Adipocyte (in vitro differentiated cells): ENCODE data around the gene GPR45.
"Not testable (repeated sequence)": the region's sequence is repeated elsewhere in the genome, so short reads cannot be mapped to it uniquely, and the experiment has no call there.

Source experiments
- DNase-seq: peaks from one replicate; pipeline ENCODE4 v3.0.0-alpha.2; 2015; ENCODE audit warnings: low read depth
- H3K27me3 ChIP-seq: replicated peaks from 2 replicates; pipeline ENCODE4 v1.7.0; 2013; ENCODE audit warnings: mild to moderate bottlenecking, low read length, moderate library complexity; ENCODE audit not compliant: control insufficient read depth, insufficient read depth
- H3K36me3 ChIP-seq: 2 replicates; pipeline ENCODE4 v1.7.0; 2013; ENCODE audit warnings: low read length, mild to moderate bottlenecking, moderate library complexity; ENCODE audit not compliant: control insufficient read depth, insufficient read depth, severe bottlenecking
- H3K4me1 ChIP-seq: 2 replicates; pipeline ENCODE4 v1.7.0; 2013; ENCODE audit warnings: mild to moderate bottlenecking, low read length, moderate library complexity; ENCODE audit not compliant: control insufficient read depth, insufficient read depth
- H3K4me3 ChIP-seq: 2 replicates; pipeline ENCODE4 v1.7.0; 2013; ENCODE audit warnings: mild to moderate bottlenecking, low read length, moderate library complexity
- H3K9ac ChIP-seq: 2 replicates; pipeline ENCODE4 v1.7.0; 2013; ENCODE audit warnings: mild to moderate bottlenecking, low read length, moderate library complexity
- H3K9me3 ChIP-seq: 2 replicates; pipeline ENCODE4 v1.7.0; 2013; ENCODE audit warnings: mild to moderate bottlenecking, low read length, moderate library complexity; ENCODE audit not compliant: control insufficient read depth

GPR45 gene

GRCh38 chr2:105238664-105239240, 2.8 kb upstream of the GPR45 start:
- H3K27me3 ChIP-seq, result no peaks in the 10 kb centered on the region
- no peaks in the 10 kb centered on the region for H3K9me3 ChIP-seq
- peaks cover 4% of the 10 kb centered on the region for H3K4me1 ChIP-seq
- H3K4me3 ChIP-seq, result no peak overlapping the region
- H3K36me3 ChIP-seq, result no peaks in the 10 kb centered on the region
- no peak overlapping the region for H3K9ac ChIP-seq
- DNase-seq, result no peak

- H3K4me1 ChIP-seq, result peaks cover 4% of the 10 kb centered on the region
- no peaks in the 10 kb centered on the region for H3K27me3 ChIP-seq
- H3K9ac ChIP-seq, result no peak overlapping the region
- no peak overlapping the region for H3K4me3 ChIP-seq
- peak; percentile 78 for DNase-seq
- no peaks in the 10 kb centered on the region for H3K36me3 ChIP-seq
- H3K9me3 ChIP-seq, result no peaks in the 10 kb centered on the region
These were observed 1.6 kb upstream of the GPR45 start for GRCh38 chr2:105239924-105240323.

- peaks cover 4% of the 10 kb centered on the region for H3K27me3 ChIP-seq
- peaks cover 4% of the 10 kb centered on the region for H3K4me1 ChIP-seq
- H3K9me3 ChIP-seq, result no peaks in the 10 kb centered on the region
- no peaks in the 10 kb centered on the region for H3K36me3 ChIP-seq
- DNase-seq, result no peak
- H3K4me3 ChIP-seq, result no peak overlapping the region
- no peak overlapping the region for H3K9ac ChIP-seq
These were observed 897 bp downstream of the GPR45 start for GRCh38 chr2:105242286-105242993.

GRCh38 chr2:105243961-105244360, 2.4 kb downstream of the GPR45 start:
- Histone ChIP-seq H3K9ac (no peak overlapping the region), H3K27me3 (peaks cover 4% of the 10 kb centered on the region), H3K4me3 (no peak overlapping the region), H3K36me3 (no peaks in the 10 kb centered on the region), H3K4me1 (peaks cover 12% of the 10 kb centered on the region), H3K9me3 (no peaks in the 10 kb centered on the region)
- peak; percentile 8 for DNase-seq

- Histone ChIP-seq H3K27me3 (peaks cover 4% of the 10 kb centered on the region), H3K9me3 (no peaks in the 10 kb centered on the region), H3K4me3 (no peak overlapping the region), H3K36me3 (no peaks in the 10 kb centered on the region), H3K9ac (no peak overlapping the region), H3K4me1 (peaks cover 12% of the 10 kb centered on the region)
- DNase-seq, result no peak
These were observed 2.9 kb downstream of the GPR45 start for GRCh38 chr2:105244451-105244850.

- Histone ChIP-seq H3K9me3 (no peaks in the 10 kb centered on the region), H3K36me3 (no peaks in the 10 kb centered on the region)
- peak; percentile 23 for DNase-seq
These were observed 7.0 kb downstream of the GPR45 start for GRCh38 chr2:105248316-105249070.

GRCh38 chr2:105249181-105249580, 7.6 kb downstream of the GPR45 start:
- Histone ChIP-seq H3K9me3 (no peaks in the 10 kb centered on the region), H3K9ac (no peak overlapping the region), H3K27me3 (peaks cover 8% of the 10 kb centered on the region), H3K4me1 (peaks cover 7% of the 10 kb centered on the region), H3K4me3 (no peak overlapping the region), H3K36me3 (no peaks in the 10 kb centered on the region)
- DNase-seq, result no peak

More at GRCh38 chr2:105248316-105249070, 7.0 kb downstream of the GPR45 start:
- H3K27me3 ChIP-seq, result peaks cover 8% of the 10 kb centered on the region
- H3K9ac ChIP-seq, result no peak overlapping the region
- peaks cover 7% of the 10 kb centered on the region for H3K4me1 ChIP-seq
- H3K4me3 ChIP-seq, result no peak overlapping the region

- no peak overlapping the region for H3K4me3 ChIP-seq
- no peaks in the 10 kb centered on the region for H3K36me3 ChIP-seq
- peaks cover 8% of the 10 kb centered on the region for H3K27me3 ChIP-seq
- H3K4me1 ChIP-seq, result peaks cover 13% of the 10 kb centered on the region
- no peak for DNase-seq
- H3K9me3 ChIP-seq, result no peaks in the 10 kb centered on the region
- H3K9ac ChIP-seq, result no peak overlapping the region
These were observed 8.3 kb downstream of the GPR45 start for GRCh38 chr2:105249891-105250290.

- H3K4me1 ChIP-seq, result peaks cover 13% of the 10 kb centered on the region
- H3K9me3 ChIP-seq, H3K27me3 ChIP-seq, H3K4me3 ChIP-seq, H3K9ac ChIP-seq, H3K36me3 ChIP-seq, DNase-seq: not testable (repeated sequence)
These were observed 9.6 kb downstream of the GPR45 start for GRCh38 chr2:105251016-105251648.

GRCh38 chr2:105252271-105252670, 10.7 kb downstream of the GPR45 start:
- DNase-seq, result no peak

More at GRCh38 chr2:105252271-105252670, 10.7 kb downstream of the GPR45 start:
- Histone ChIP-seq H3K9me3 (no peaks in the 10 kb centered on the region), H3K4me3 (no peak overlapping the region), H3K27me3 (peaks cover 4% of the 10 kb centered on the region), H3K36me3 (no peaks in the 10 kb centered on the region), H3K4me1 (peaks cover 13% of the 10 kb centered on the region), H3K9ac (no peak overlapping the region)
